ENCODE measurements around the gene GPATCH8. TPM values are rescaled to one million over a fixed set of nuclear protein-coding genes. Genes with fewer than 3 reads are reported as not detected.

GPATCH8 gene
- total and polyA plus RNA-seq, 2 of the 8 experiments (the other 6 are each of a cell fraction or from before 2014, with no cell fraction given) = 20.5 to 58.1 TPM

GRCh38 chr17:44496815-44497214, 6.4 kb downstream of the GPATCH8 start (continued):
- no peak for TF ChIP-seq CREB1 (IDR thresholded peaks at IDR 0.05)
- no peak for TF ChIP-seq SP4 (IDR thresholded peaks at IDR 0.05; ENCODE audit: low read length)
- TF ChIP-seq SIRT6 (IDR thresholded peaks at IDR 0.05; ENCODE audit: low read length) = no peak

Data from H1 (cell line).